KMS-11 (cell line): ENCODE data around the gene SGCD.

Experiments
- H2AFZ ChIP-seq: fragments of 200-600 bp; sonication (generic); 2 replicates; pipeline ENCODE4 v1.6.1; 2016; ENCODE audit warnings: antibody characterized with exemption, mixed run types, low read depth
- H3K27ac ChIP-seq: fragments of 200-600 bp; sonication (generic); 2 replicates; pipeline ENCODE4 v1.6.1; 2016; ENCODE audit warnings: mild to moderate bottlenecking, mixed run types
- H3K27me3 ChIP-seq: fragments of 200-600 bp; sonication (generic); 2 replicates; pipeline ENCODE4 v1.6.1; 2017; ENCODE audit warnings: mild to moderate bottlenecking, low read depth, mixed run types, moderate library complexity; ENCODE audit not compliant: insufficient read depth
- H3K36me3 ChIP-seq: fragments of 200-600 bp; sonication (generic); 2 replicates; pipeline ENCODE4 v1.6.1; 2017; ENCODE audit warnings: mild to moderate bottlenecking, mixed run types; ENCODE audit not compliant: insufficient read depth
- H3K4me1 ChIP-seq: fragments of 200-600 bp; sonication (generic); 2 replicates; pipeline ENCODE4 v1.6.1; 2016; ENCODE audit warnings: mild to moderate bottlenecking, low read depth, mixed run types; ENCODE audit not compliant: poor library complexity, severe bottlenecking
- H3K4me2 ChIP-seq: fragments of 200-600 bp; sonication (generic); 2 replicates; pipeline ENCODE4 v1.7.0; 2016; ENCODE audit warnings: mild to moderate bottlenecking, mixed run types
- H3K4me3 ChIP-seq: fragments of 200-600 bp; sonication (generic); IDR thresholded peaks from 2 replicates; pipeline ENCODE4 v1.6.1; 2017; ENCODE audit warnings: low read depth, low read length, mixed read lengths; ENCODE audit not compliant: insufficient read depth
- H3K79me2 ChIP-seq: fragments of 200-600 bp; sonication (generic); 2 replicates; pipeline ENCODE4 v1.6.1; 2016; ENCODE audit warnings: low read depth, mixed run types; ENCODE audit not compliant: insufficient read depth
- H3K9ac ChIP-seq: fragments of 200-600 bp; sonication (generic); 2 replicates; pipeline ENCODE4 v1.6.1; 2016; ENCODE audit warnings: mild to moderate bottlenecking, mixed run types
- H4K20me1 ChIP-seq: fragments of 200-600 bp; sonication (generic); 2 replicates; pipeline ENCODE4 v1.6.1; 2016; ENCODE audit warnings: mild to moderate bottlenecking, mixed run types; ENCODE audit not compliant: insufficient read depth
- TF ChIP-seq, protein P1 (sequence below): fragments of 200-600 bp; sonication (generic); conservative IDR thresholded peaks from 2 replicates; pipeline ENCODE4 v1.6.1; 2017; ENCODE audit warnings: low read depth, mild to moderate bottlenecking, antibody characterized with exemption, low read length, moderate library complexity, mixed read lengths

The SGCD gene

DNA sequence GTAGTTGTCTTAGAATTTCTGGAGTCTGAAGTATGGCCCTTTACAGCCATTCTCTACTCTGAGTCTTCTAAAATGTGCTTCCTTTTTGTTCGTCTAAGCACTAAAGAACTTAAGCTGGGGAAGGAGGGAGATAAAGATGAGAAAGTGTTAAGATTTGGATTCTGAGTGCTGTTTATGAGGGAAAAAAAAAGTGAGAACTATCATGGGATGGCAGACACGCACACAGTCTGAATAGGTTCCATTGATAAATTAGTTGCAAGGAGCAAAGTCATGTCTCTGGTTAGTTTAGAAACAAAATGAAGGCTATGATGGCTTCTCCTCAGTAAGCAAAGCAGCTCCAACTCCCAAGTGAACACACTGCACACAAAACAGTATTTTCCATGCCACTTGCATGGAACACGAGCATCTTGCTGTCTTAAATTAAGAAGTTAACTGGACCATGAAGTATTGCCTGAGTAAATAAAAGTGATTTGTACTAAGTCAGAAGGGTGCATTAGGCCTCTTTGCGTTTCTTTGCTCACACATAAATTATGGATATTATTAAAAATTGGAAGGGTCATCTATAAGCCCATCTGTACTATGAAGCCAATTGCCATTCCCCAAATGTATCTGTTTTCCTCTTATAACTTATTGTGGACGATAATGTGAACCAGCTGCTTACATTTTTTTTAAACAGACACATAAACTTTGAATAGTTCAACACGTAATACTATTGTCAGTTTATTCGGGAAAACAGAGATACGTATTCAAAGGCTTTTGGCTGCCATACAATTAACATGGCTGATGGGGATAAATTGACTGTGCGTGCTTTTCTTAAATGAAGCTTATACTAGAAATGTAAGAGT, 199.3 kb downstream of the SGCD start:
- TF ChIP-seq, protein P1, sequence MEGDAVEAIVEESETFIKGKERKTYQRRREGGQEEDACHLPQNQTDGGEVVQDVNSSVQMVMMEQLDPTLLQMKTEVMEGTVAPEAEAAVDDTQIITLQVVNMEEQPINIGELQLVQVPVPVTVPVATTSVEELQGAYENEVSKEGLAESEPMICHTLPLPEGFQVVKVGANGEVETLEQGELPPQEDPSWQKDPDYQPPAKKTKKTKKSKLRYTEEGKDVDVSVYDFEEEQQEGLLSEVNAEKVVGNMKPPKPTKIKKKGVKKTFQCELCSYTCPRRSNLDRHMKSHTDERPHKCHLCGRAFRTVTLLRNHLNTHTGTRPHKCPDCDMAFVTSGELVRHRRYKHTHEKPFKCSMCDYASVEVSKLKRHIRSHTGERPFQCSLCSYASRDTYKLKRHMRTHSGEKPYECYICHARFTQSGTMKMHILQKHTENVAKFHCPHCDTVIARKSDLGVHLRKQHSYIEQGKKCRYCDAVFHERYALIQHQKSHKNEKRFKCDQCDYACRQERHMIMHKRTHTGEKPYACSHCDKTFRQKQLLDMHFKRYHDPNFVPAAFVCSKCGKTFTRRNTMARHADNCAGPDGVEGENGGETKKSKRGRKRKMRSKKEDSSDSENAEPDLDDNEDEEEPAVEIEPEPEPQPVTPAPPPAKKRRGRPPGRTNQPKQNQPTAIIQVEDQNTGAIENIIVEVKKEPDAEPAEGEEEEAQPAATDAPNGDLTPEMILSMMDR: no peak
- no peaks in the 10 kb centered on the region for H3K36me3 ChIP-seq
- H3K79me2 ChIP-seq: no peaks in the 10 kb centered on the region
- H3K27ac ChIP-seq: no peak overlapping the region
- H3K4me1 ChIP-seq: no peaks in the 10 kb centered on the region
- no peak overlapping the region for H3K9ac ChIP-seq
- H2AFZ ChIP-seq: no peak overlapping the region
- no peak overlapping the region for H3K4me2 ChIP-seq
- no peaks in the 10 kb centered on the region for H3K27me3 ChIP-seq
- no peak overlapping the region for H3K4me3 ChIP-seq
- no peaks in the 10 kb centered on the region for H4K20me1 ChIP-seq

DNA sequence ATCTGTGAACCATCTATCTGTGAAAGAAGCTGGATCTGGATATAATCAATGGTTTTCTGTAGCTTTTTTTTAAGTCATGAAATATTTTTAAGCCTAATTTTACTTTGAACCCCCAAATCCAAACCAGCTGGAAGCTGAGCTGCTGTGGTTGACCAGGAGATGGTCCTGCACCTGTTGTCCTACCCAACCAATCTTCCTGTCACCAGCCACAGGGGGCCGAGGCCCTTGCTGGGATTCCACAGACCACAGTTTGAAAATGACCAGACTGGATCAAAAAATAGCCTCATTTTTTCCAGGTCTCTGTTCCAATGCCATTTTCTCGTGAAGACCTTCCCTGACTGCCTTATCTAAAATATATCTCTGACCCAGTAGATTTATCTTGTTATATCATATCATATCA, 200.6 kb downstream of the SGCD start:
- Histone ChIP-seq H3K9ac (no peak overlapping the region), H3K4me1 (no peaks in the 10 kb centered on the region), H3K79me2 (no peaks in the 10 kb centered on the region), H3K4me3 (no peak overlapping the region), H3K36me3 (no peaks in the 10 kb centered on the region), H3K4me2 (no peak overlapping the region), H2AFZ (no peak overlapping the region), H3K27ac (no peak overlapping the region), H3K27me3 (no peaks in the 10 kb centered on the region), H4K20me1 (no peaks in the 10 kb centered on the region)
- TF ChIP-seq, protein P1: no peak

DNA sequence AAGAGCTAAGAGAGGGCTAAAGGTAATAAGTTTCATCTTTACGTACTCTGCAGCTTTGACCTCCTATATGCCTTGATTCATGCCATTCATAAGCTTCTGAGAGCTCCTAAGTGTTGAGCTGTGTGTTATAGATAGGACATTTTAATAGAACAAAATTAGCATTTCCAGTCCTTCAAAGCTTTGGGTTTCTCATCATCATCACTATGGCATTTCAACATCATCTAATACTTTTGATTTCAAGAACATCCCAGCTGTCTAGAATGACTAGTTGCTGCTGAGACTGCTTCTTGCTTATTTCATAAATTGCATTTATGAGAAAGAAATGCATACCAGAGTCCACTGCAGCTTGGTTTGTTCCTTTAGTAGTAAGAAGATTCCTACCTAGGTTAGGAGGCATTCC, 201.7 kb downstream of the SGCD start:
- no peaks in the 10 kb centered on the region for H4K20me1 ChIP-seq
- no peaks in the 10 kb centered on the region for H3K79me2 ChIP-seq
- no peaks in the 10 kb centered on the region for H3K36me3 ChIP-seq
- H3K9ac ChIP-seq: no peak overlapping the region
- H3K27me3 ChIP-seq: no peaks in the 10 kb centered on the region
- no peak overlapping the region for H3K4me2 ChIP-seq
- no peak overlapping the region for H3K4me3 ChIP-seq
- H3K27ac ChIP-seq: no peak overlapping the region
- TF ChIP-seq, protein P1: no peak
- H2AFZ ChIP-seq: no peak overlapping the region
- H3K4me1 ChIP-seq: no peaks in the 10 kb centered on the region

DNA sequence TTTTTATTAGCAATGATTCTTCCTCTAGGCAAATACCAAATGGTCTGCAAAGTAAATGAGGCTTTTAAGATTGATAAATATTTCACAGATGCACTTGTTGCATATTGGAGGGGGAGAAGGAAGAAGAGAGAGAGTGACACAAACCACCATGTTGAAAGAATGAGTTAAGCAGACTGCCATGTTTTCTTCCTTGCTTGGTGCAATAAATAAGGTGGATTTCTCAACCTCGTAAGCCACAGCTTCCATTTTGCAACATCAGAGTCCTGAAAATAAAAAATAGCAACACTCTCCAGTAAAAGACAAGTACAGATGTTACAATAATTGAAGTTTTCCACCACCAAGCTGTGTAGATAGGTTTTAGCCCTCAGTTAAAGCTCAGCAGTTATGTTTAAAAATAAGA, 202.9 kb downstream of the SGCD start:
- Histone ChIP-seq H3K9ac (no peak overlapping the region), H3K27me3 (no peaks in the 10 kb centered on the region), H4K20me1 (no peaks in the 10 kb centered on the region), H2AFZ (no peak overlapping the region), H3K4me1 (no peaks in the 10 kb centered on the region), H3K36me3 (no peaks in the 10 kb centered on the region), H3K4me2 (no peak overlapping the region), H3K4me3 (no peak overlapping the region), H3K27ac (no peak overlapping the region), H3K79me2 (no peaks in the 10 kb centered on the region)
- TF ChIP-seq, protein P1: no peak
